Ectodermal cell (in vitro differentiated cells): Measurements from ENCODE around the gene ZNF593OS.

Experiments
- H3K27ac ChIP-seq: 2 replicates; pipeline ENCODE4 v1.7.0; 2013; ENCODE audit warnings: mild to moderate bottlenecking, low read depth, low read length; ENCODE audit not compliant: insufficient read depth, poor library complexity, severe bottlenecking
- H3K27me3 ChIP-seq: 2 replicates; pipeline ENCODE4 v1.7.0; 2013; ENCODE audit warnings: mild to moderate bottlenecking, low read length; ENCODE audit not compliant: insufficient read depth, control insufficient read depth, poor library complexity, severe bottlenecking
- H3K36me3 ChIP-seq: one replicate; pipeline ENCODE4 v1.7.0; 2013; ENCODE audit warnings: low read length; ENCODE audit not compliant: control insufficient read depth, insufficient read depth
- H3K4me1 ChIP-seq: one replicate; pipeline ENCODE4 v1.7.0; 2013; ENCODE audit warnings: low read length; ENCODE audit not compliant: control insufficient read depth, insufficient read depth
- H3K4me3 ChIP-seq: 2 replicates; pipeline ENCODE4 v1.7.0; 2013; ENCODE audit warnings: low read depth, low read length, control low read depth; ENCODE audit not compliant: insufficient read depth
- H3K9me3 ChIP-seq: 2 replicates; pipeline ENCODE4 v1.7.0; 2013; ENCODE audit warnings: mild to moderate bottlenecking, low read length, moderate library complexity; ENCODE audit not compliant: control insufficient read depth
- WGBS, 2 experiments: methylation state at CpG; one replicate each; pipeline ENCODE4 v1.1.7; 2013; ENCODE audit warnings: missing lambda C conversion rate in 2 of 2; 5-methylcytosine and 5-hydroxymethylcytosine counted together

ZNF593OS gene

GRCh38 chr1:26184883-26185282 lies 13.3 kb upstream of the ZNF593OS start:
- 95% methylated on average over 21 of the region's 21 CpGs for WGBS, 2 experiments
- no peaks in the 10 kb centered on the region for H3K27me3 ChIP-seq
- H3K9me3 ChIP-seq: no peaks in the 10 kb centered on the region
- H3K4me3 ChIP-seq: no peak overlapping the region
- no peaks in the 10 kb centered on the region for H3K36me3 ChIP-seq
- H3K4me1 ChIP-seq: peaks cover 1% of the 10 kb centered on the region
- H3K27ac ChIP-seq: no peak overlapping the region

- no peaks in the 10 kb centered on the region for H3K27me3 ChIP-seq
- no peaks in the 10 kb centered on the region for H3K4me1 ChIP-seq
- no peaks in the 10 kb centered on the region for H3K9me3 ChIP-seq
- no peak overlapping the region for H3K4me3 ChIP-seq
- 91 to 93% methylated on average over 7 of the region's 7 CpGs for WGBS, 2 experiments
- H3K36me3 ChIP-seq: no peaks in the 10 kb centered on the region
- no peak overlapping the region for H3K27ac ChIP-seq
Measured at GRCh38 chr1:26184086-26184485, 12.5 kb upstream of the ZNF593OS start.

GRCh38 chr1:26182383-26182696 lies 10.7 kb upstream of the ZNF593OS start:
- Histone ChIP-seq H3K27ac (no peak overlapping the region), H3K9me3 (no peaks in the 10 kb centered on the region), H3K4me3 (no peak overlapping the region), H3K27me3 (no peaks in the 10 kb centered on the region), H3K4me1 (no peaks in the 10 kb centered on the region), H3K36me3 (no peaks in the 10 kb centered on the region)
- 83 to 88% methylated on average over 7 of the region's 7 CpGs for WGBS, 2 experiments

GRCh38 chr1:26181586-26182382 lies 10.2 kb upstream of the ZNF593OS start:
- 89 to 93% methylated on average over 9 of the region's 9 CpGs for WGBS, 2 experiments
- H3K4me1 ChIP-seq: no peaks in the 10 kb centered on the region
- H3K36me3 ChIP-seq: no peaks in the 10 kb centered on the region
- no peak overlapping the region for H3K27ac ChIP-seq
- no peaks in the 10 kb centered on the region for H3K27me3 ChIP-seq
- no peaks in the 10 kb centered on the region for H3K9me3 ChIP-seq
- H3K4me3 ChIP-seq: no peak overlapping the region

DNA sequence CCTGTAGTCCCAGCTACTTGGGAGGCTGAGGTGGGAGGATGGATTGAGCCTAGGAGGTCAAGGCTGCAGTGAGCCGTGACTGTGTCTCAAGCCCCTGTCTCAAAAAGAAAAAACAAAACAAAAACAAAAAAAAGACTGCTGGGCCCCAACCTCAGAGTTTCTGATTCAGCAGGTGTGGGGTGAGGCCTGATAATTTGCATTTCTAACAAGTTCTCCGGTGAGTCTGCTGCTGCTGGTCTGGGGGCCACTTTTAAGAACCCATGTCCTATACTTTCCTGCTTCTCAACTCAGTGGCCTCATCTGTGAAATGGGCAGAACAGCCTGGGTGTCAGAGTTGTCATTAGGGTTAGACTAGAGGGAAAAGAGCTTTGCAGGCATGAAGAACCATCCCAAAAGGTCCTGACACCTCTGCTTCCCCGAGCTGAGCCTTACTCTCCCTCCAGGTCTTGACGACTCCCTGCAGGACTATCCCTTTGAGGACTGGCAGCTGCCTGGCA lies 8.4 kb upstream of the ZNF593OS start:
- no peaks in the 10 kb centered on the region for H3K36me3 ChIP-seq
- H3K4me3 ChIP-seq: no peak overlapping the region
- H3K27me3 ChIP-seq: no peaks in the 10 kb centered on the region
- H3K4me1 ChIP-seq: no peaks in the 10 kb centered on the region
- H3K27ac ChIP-seq: no peak overlapping the region
- 85 to 90% methylated on average over 4 of the region's 4 CpGs for WGBS, 2 experiments
- H3K9me3 ChIP-seq: no peaks in the 10 kb centered on the region

- no peak within 1 kb of the TSS for H3K27ac ChIP-seq
- no peaks in the 10 kb centered on the region for H3K36me3 ChIP-seq
- no peaks in the 10 kb centered on the region for H3K9me3 ChIP-seq
- WGBS, 2 experiments: 24 to 26% methylated on average over 21 of the region's 21 CpGs
- no peaks in the 10 kb centered on the region for H3K4me1 ChIP-seq
- no peaks in the 10 kb centered on the region for H3K27me3 ChIP-seq
- peak within 1 kb of the TSS; percentile 7 for H3K4me3 ChIP-seq
Measured at GRCh38 chr1:26177182-26177684, 5.6 kb upstream of the ZNF593OS start, which contains the start of gene CNKSR1. CNKSR1 (plus strand) TSS chr1:26177491; CDS start chr1:26177548, 57 bp downstream.

DNA sequence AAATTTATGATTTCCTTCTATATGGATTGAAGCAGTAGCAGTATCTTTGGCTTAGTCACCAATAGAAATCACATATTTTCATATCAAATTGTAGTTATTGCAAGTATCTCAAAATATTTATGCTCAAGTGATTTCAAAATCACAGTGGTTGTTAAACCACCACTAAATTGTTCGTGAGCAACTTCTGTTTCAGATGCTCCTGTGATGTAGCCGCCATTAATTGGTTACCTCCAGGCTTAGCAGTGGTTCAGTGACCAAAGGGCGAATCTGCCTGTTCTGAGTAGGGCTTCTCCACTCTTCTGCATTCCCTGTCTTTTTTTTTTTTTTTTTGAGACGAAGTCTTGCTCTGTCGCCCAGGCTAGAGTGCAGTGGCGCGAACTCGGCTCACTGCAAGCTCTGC lies 3.7 kb upstream of the ZNF593OS start:
- H3K9me3 ChIP-seq: no peaks in the 10 kb centered on the region
- peaks cover 14% of the 10 kb centered on the region for H3K4me1 ChIP-seq
- H3K27me3 ChIP-seq: no peaks in the 10 kb centered on the region
- H3K36me3 ChIP-seq: no peaks in the 10 kb centered on the region
- H3K27ac ChIP-seq: no peak overlapping the region
- WGBS, 2 experiments: 95 to 96% methylated on average over 7 to 8 of the region's 8 CpGs
- no peak overlapping the region for H3K4me3 ChIP-seq

GRCh38 chr1:26170472-26170821 lies 1.2 kb downstream of the ZNF593OS start:
- H3K4me1 ChIP-seq: peaks cover 41% of the 10 kb centered on the region
- peaks cover 9% of the 10 kb centered on the region for H3K27me3 ChIP-seq
- no peak overlapping the region for H3K27ac ChIP-seq
- no peaks in the 10 kb centered on the region for H3K9me3 ChIP-seq
- H3K4me3 ChIP-seq: peak overlapping the region; percentile 83
- H3K36me3 ChIP-seq: no peaks in the 10 kb centered on the region
- 86 to 87% methylated on average over 9 of the region's 9 CpGs for WGBS, 2 experiments

- Histone ChIP-seq H3K4me3 (peak within 1 kb of the TSS; percentile 83), H3K27me3 (peaks cover 15% of the 10 kb centered on the region), H3K36me3 (no peaks in the 10 kb centered on the region), H3K9me3 (no peaks in the 10 kb centered on the region), H3K4me1 (peaks cover 47% of the 10 kb centered on the region), H3K27ac (peak within 1 kb of the TSS; percentile 91)
- 2 to 3% methylated on average over 75 to 76 of the region's 76 CpGs for WGBS, 2 experiments
Measured at GRCh38 chr1:26169669-26170471, 1.8 kb downstream of the ZNF593OS start, which contains the start of gene ZNF593. ZNF593 (plus strand) TSS chr1:26169908; CDS start chr1:26169984, 76 bp downstream.

GRCh38 chr1:26169198-26169554 lies 2.5 kb downstream of the ZNF593OS start:
- WGBS, 2 experiments: 72 to 75% methylated on average over 4 of the region's 4 CpGs
- Histone ChIP-seq H3K9me3 (no peaks in the 10 kb centered on the region), H3K4me1 (peaks cover 51% of the 10 kb centered on the region), H3K27me3 (peaks cover 20% of the 10 kb centered on the region), H3K27ac (peak overlapping the region; percentile 91), H3K36me3 (no peaks in the 10 kb centered on the region), H3K4me3 (peak overlapping the region; percentile 83)
